Endodermal cell (in vitro differentiated cells): Measurements from ENCODE around the gene NPAS3. TPM values are rescaled to one million over a fixed set of nuclear protein-coding genes. Genes with fewer than 3 reads are reported as not detected.
"Not testable (repeated sequence)": the region's sequence is repeated elsewhere in the genome, so short reads cannot be mapped to it uniquely, and the experiment has no call there.

Experiments used
- DNase-seq: peaks from one replicate; pipeline ENCODE4 v3.0.0-alpha.2; 2017
- H3K27ac ChIP-seq: 2 replicates; pipeline ENCODE4 v1.5.1; 2013; ENCODE audit warnings: mild to moderate bottlenecking, low read depth, low read length, moderate library complexity
- H3K27me3 ChIP-seq: 2 replicates; pipeline ENCODE4 v1.6.1; 2013; ENCODE audit warnings: mild to moderate bottlenecking, low read length, moderate library complexity; ENCODE audit not compliant: insufficient read depth, control insufficient read depth, poor library complexity, severe bottlenecking
- H3K36me3 ChIP-seq: 2 replicates; pipeline ENCODE4 v1.7.0; 2013; ENCODE audit warnings: mild to moderate bottlenecking, low read length, moderate library complexity; ENCODE audit not compliant: control insufficient read depth, insufficient read depth
- H3K4me1 ChIP-seq: one replicate; pipeline ENCODE4 v1.7.0; 2013; ENCODE audit warnings: low read length; ENCODE audit not compliant: control insufficient read depth, insufficient read depth
- H3K4me3 ChIP-seq: 2 replicates; pipeline ENCODE4 v1.5.1; 2013; ENCODE audit warnings: mild to moderate bottlenecking, low read length, moderate library complexity
- H3K9ac ChIP-seq: 2 replicates; pipeline ENCODE4 v1.6.1; 2013; ENCODE audit warnings: mild to moderate bottlenecking, low read length, moderate library complexity; ENCODE audit not compliant: poor library complexity, severe bottlenecking; ENCODE audit errors: extremely low read depth
- H3K9me3 ChIP-seq: 2 replicates; pipeline ENCODE4 v1.6.1; 2013; ENCODE audit warnings: mild to moderate bottlenecking, low read length, moderate library complexity; ENCODE audit not compliant: control insufficient read depth
- H3K27ac Mint-ChIP-seq: 2 replicates; pipeline ENCODE4 v1.8.0; 2020; ENCODE audit warnings: mixed read lengths
- H3K27me3 Mint-ChIP-seq: 2 replicates; pipeline ENCODE4 v1.8.0; 2021; ENCODE audit warnings: mild to moderate bottlenecking, mixed read lengths; ENCODE audit not compliant: insufficient read depth
- H3K36me3 Mint-ChIP-seq: 2 replicates; pipeline ENCODE4 v1.8.0; 2020; ENCODE audit warnings: low read depth, mixed read lengths
- H3K4me1 Mint-ChIP-seq: 2 replicates; pipeline ENCODE4 v1.8.0; 2020; ENCODE audit warnings: mixed read lengths
- H3K4me3 Mint-ChIP-seq: 2 replicates; pipeline ENCODE4 v1.8.0; 2020; ENCODE audit warnings: mild to moderate bottlenecking, moderate library complexity, mixed read lengths
- H3K9me3 Mint-ChIP-seq: 2 replicates; pipeline ENCODE4 v1.8.0; 2020; ENCODE audit warnings: mild to moderate bottlenecking, mixed read lengths
- WGBS, 2 experiments: methylation state at CpG; one replicate each; pipeline versions ENCODE4 v1.1.5 to v1.1.7; 2013; ENCODE audit warnings: missing lambda C conversion rate in 2 of 2, mixed read lengths in 1 of 2; ENCODE audit not compliant: insufficient coverage in 1 of 2, insufficient read length in 1 of 2; 5-methylcytosine and 5-hydroxymethylcytosine counted together
- total RNA-seq, 2 donors: library from RNA; stranded (reverse); fragmentation: NEBNext Ultra II Directional in 1 of 2; extraction: Animal tissue kit (Norgen Biotek cat#: 25700) in 1 of 2; gene quantifications; 2 replicates in 1 of 2; 3 replicates in 1 of 2; pipeline ENCODE4 v1.2.1, GENCODE V29; 2021
- TF ChIP-seq, protein P1 (sequence below): fragments of 200-600 bp; sonication (generic); conservative IDR thresholded peaks from 2 replicates; pipeline ENCODE4 v1.5.0; 2021; ENCODE audit warnings: antibody characterized with exemption, mild to moderate bottlenecking

Gene NPAS3
- total RNA-seq, 2 donors from 2014 or later: 1.4 to 1.6 TPM

DNA sequence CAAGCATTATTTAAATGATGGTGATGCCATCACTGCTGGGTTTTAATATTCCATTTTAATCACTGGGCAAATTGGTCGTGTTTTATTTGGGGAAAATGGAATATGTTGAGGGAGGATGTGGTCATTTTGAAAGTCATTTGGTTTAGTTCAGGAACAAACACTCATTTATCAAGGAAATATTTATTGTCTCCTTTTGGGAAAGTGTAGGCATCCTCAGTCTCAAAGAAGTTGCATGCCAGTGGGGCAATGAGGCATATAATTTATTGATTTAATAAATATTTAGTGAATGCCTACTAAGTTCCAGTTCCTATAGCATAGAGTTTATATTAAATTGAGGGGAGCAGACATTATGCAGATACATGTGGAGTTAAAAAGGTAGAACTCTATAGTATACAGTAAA lies 134.3 kb downstream of the NPAS3 start:
- H3K27ac Mint-ChIP-seq: no peak overlapping the region
- Histone ChIP-seq H3K4me3 (no peak overlapping the region), H3K9me3 (no peaks in the 10 kb centered on the region), H3K4me1 (peaks cover 3% of the 10 kb centered on the region), H3K27ac (no peak overlapping the region), H3K27me3 (no peaks in the 10 kb centered on the region), H3K9ac (no peak overlapping the region), H3K36me3 (no peaks in the 10 kb centered on the region)
- H3K27me3 Mint-ChIP-seq: no peaks in the 10 kb centered on the region
- WGBS, 2 experiments: 70% methylated on average over 1 of the region's 1 CpG; no CpG with 5 or more reads in 1 of the 2 experiments
- TF ChIP-seq, protein P1, sequence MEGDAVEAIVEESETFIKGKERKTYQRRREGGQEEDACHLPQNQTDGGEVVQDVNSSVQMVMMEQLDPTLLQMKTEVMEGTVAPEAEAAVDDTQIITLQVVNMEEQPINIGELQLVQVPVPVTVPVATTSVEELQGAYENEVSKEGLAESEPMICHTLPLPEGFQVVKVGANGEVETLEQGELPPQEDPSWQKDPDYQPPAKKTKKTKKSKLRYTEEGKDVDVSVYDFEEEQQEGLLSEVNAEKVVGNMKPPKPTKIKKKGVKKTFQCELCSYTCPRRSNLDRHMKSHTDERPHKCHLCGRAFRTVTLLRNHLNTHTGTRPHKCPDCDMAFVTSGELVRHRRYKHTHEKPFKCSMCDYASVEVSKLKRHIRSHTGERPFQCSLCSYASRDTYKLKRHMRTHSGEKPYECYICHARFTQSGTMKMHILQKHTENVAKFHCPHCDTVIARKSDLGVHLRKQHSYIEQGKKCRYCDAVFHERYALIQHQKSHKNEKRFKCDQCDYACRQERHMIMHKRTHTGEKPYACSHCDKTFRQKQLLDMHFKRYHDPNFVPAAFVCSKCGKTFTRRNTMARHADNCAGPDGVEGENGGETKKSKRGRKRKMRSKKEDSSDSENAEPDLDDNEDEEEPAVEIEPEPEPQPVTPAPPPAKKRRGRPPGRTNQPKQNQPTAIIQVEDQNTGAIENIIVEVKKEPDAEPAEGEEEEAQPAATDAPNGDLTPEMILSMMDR: no peak
- no peaks in the 10 kb centered on the region for H3K36me3 Mint-ChIP-seq
- H3K4me1 Mint-ChIP-seq: peaks cover 17% of the 10 kb centered on the region
- H3K4me3 Mint-ChIP-seq: no peak overlapping the region
- no peak for DNase-seq
- no peaks in the 10 kb centered on the region for H3K9me3 Mint-ChIP-seq

DNA sequence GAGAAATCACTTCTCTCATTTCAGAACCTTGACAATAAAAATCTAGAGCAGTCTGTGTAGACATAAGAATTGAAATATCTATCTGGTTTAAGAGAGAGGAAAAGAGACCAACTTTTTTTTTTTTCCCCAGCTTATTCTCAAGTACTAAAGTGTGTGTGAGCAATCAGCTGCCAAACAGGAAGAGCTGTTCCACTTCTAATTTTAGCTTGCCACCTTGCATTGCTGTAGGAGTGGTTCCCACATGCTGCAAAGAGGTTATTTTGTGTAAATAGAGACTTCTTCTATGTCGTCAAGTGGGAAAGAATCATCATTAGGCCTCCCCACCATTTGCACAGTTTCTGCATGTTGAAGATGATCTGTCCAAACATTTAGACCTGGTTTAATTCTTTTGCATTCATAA lies 142.6 kb downstream of the NPAS3 start:
- H3K4me3 ChIP-seq: no peak overlapping the region
- 100% methylated on average over 1 of the region's 1 CpG for WGBS, 2 experiments
- no peak for DNase-seq
- no peak overlapping the region for H3K9ac ChIP-seq
- H3K9me3 Mint-ChIP-seq: no peaks in the 10 kb centered on the region
- H3K27ac Mint-ChIP-seq: no peak overlapping the region
- H3K9me3 ChIP-seq: no peaks in the 10 kb centered on the region
- H3K4me1 ChIP-seq: no peaks in the 10 kb centered on the region
- no peaks in the 10 kb centered on the region for H3K27me3 ChIP-seq
- TF ChIP-seq, protein P1: no peak
- H3K36me3 Mint-ChIP-seq: no peaks in the 10 kb centered on the region
- no peak overlapping the region for H3K27ac ChIP-seq
- no peaks in the 10 kb centered on the region for H3K36me3 ChIP-seq
- peaks cover 7% of the 10 kb centered on the region for H3K4me1 Mint-ChIP-seq
- no peak overlapping the region for H3K4me3 Mint-ChIP-seq
- H3K27me3 Mint-ChIP-seq: no peaks in the 10 kb centered on the region

DNA sequence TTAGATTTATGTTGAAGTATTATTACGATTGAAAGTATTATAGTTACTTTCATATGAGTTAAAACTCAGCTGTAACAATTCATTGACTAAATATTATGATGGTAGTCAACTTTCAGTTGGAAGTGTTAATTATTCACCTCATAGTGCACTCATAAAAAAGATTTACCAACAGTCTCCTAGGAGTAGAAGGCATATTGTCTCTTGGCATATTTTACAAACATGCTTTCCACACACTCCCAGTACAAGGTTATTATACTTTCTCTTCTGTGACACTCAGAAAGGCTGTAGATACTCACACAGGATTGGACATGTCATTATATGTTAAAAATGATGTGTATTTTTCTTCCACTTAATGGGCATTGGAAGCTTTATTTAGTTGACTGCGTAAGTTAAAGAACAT lies 147.1 kb downstream of the NPAS3 start:
- H3K36me3 ChIP-seq: no peaks in the 10 kb centered on the region
- Mint-ChIP-seq H3K27me3 (no peaks in the 10 kb centered on the region), H3K36me3 (no peaks in the 10 kb centered on the region), H3K27ac (no peak overlapping the region), H3K9me3 (peaks cover 34% of the 10 kb centered on the region), H3K4me3 (no peak overlapping the region), H3K4me1 (no peaks in the 10 kb centered on the region)
- WGBS, 2 experiments: 93 to 100% methylated on average over 1 of the region's 2 CpGs
- H3K27me3 ChIP-seq: no peaks in the 10 kb centered on the region
- H3K27ac ChIP-seq: no peak overlapping the region
- DNase-seq: no peak
- H3K4me3 ChIP-seq: no peak overlapping the region
- H3K9ac ChIP-seq: no peak overlapping the region
- TF ChIP-seq, protein P1: no peak
- H3K4me1 ChIP-seq: no peaks in the 10 kb centered on the region
- peaks cover 9% of the 10 kb centered on the region for H3K9me3 ChIP-seq

GRCh38 chr14:33088274-33088673 lies 149.6 kb downstream of the NPAS3 start:
- H3K36me3 Mint-ChIP-seq, H3K27ac Mint-ChIP-seq, DNase-seq, H3K4me1 Mint-ChIP-seq, H3K27ac ChIP-seq, H3K27me3 Mint-ChIP-seq, H3K9ac ChIP-seq, H3K27me3 ChIP-seq, H3K4me3 Mint-ChIP-seq, H3K9me3 ChIP-seq, H3K4me3 ChIP-seq, H3K4me1 ChIP-seq, H3K36me3 ChIP-seq: not testable (repeated sequence)
- H3K9me3 Mint-ChIP-seq: peaks cover 49% of the 10 kb centered on the region
- WGBS, 2 experiments: 90 to 93% methylated on average over 7 to 11 of the region's 11 CpGs
